ENCODE measurements around the gene LEPR.
A peak's percentile ranks its signal among the peaks of the same experiment; 100 is the strongest.
"Not testable (repeated sequence)": the region's sequence is repeated elsewhere in the genome, so short reads cannot be mapped to it uniquely, and the experiment has no call there.

LEPR gene

DNA sequence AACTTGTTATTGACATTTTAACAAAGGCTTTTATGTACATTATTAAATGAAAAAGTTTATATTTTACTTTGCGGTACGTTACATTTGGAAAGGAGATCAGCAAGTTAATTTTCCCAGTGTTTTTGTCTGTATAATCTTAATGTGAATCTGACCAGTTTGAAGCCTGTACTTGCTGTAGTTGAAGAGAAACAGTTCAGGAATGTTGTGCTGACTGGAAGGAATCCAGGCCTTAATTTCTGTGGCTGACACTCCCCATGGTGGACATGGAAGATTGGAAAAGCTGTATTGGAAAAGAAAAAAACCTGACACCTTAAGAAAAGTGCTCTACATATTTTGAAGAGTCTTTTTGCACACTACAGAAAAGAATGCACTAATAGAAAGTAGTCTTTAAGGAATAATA is 15.5 kb downstream of the LEPR start:
- DNase-seq, result peak; percentile 70

GRCh38 chr1:65437616-65438015 is 17.1 kb downstream of the LEPR start:
- DNase-seq, result no peak

DNA sequence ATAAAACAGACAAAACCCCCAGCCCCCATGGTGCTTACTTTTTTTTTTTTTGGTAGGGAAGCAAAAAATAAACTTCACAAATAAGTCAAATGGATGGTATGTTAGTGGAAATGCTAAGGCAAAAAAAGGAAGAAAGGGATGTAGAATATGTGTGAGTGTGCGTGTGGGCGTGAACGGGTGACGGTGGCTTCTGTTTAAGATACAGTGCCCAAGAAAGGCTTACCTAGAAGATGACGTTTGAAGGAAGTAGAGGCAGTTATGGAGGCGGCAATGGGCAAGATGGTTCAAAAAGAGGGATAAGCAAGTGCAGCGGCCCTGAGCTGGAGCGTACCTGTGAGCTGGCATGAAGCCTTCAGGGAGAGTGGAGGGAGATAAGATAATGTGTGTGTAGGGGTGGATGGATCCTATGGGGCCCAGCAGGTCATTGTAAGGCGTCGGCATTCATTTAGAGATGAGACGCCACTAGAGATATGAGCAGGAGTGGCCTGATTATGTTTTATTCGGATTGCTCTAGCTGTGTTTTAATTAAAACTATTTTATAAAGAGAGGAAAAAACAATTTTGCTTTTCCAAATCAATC is 19.9 kb downstream of the LEPR start:
- DNase-seq, result no peak

DNA sequence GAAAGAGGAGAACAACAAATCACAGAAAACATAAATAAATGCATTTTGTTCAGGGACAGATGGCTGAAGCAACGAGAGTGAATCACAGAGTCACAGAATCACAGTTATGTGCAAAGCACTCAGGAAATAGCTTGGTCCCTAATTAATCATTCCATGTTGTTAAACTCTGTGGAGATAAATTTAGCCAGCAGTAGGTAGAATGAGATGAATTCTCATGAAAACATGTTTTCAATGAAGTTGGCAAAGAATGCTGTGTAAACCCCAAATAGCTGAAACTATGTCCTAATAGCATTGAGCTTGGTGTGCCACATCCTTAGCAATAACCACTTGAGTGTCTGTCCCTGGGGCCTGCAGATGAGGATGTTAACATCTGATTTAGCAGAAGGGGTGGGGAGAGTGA is 20.4 kb downstream of the LEPR start:
- peak; percentile 37 for DNase-seq

GRCh38 chr1:65441464-65441863 is 21.0 kb downstream of the LEPR start:
- DNase-seq, result no peak

DNA sequence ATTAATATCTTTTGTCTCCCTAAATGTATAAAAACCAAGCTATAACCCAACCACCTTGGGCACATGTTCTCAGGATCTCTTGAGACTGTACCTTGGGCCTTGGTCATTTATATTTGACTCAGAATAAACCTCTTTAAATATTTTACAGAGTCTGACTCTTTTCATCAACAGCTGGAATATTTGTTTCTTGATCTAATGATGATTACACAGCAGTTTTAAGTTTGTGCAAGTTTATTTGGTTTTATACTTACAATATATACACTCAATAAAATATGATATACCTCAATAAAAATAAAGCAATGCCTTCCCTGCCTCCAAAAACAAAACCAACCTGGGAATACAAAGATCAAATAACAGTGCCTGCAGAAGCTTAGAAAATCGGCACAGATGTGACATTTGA is 22.0 kb downstream of the LEPR start:
- no peak for DNase-seq

DNA sequence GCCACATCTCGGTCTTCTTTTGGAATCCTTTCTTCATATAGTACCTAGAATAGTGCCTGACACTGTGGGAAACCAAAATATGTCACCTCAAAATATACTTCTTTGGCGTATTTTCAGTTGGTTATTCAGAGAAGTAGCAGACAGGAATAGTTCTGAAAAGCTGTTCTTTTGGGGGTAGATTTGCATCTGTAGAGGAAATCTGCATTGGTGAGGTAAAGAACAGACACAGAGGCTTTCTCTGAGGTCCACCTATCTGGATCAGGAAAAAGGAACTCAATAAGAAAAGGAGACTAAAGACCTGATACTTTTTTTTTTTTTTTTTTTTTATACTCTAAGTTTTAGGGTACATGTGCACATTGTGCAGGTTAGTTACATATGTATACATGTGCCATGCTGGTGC is 23.2 kb downstream of the LEPR start:
- DNase-seq, result no peak

- no peak for DNase-seq
These were observed 23.7 kb downstream of the LEPR start for GRCh38 chr1:65444128-65444640.

GRCh38 chr1:65445837-65446236 is 25.4 kb downstream of the LEPR start:
- no peak for DNase-seq

DNA sequence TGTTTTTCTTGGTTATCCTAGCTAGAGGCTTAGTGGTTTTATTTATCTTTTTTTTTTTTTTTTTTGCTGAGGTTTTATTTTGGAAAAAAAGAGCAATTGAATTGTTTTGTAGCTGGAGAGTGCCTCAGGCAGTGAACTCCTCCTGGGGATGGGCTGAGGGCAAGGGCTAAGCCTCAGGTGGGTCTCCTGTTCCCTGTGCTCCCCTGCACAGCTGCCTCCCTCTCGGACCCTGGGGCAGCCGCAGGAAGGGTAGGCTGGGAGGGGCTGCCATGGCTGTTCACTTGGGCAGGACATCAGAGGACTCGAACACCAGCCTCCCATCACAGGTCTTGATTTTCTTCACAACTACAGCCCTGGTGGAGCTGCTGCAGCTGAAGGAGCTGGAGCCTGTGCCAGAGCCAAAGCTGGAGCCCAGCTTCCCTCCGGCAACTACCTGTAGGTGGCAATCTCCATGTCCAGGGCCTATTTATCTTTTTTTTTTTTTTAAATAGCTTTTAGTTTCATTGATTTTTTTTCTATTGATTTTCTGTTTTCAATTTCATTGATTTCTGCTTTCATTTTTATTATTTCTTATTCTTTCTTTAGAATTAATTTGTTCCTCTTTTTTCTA is 28.9 kb downstream of the LEPR start:
- DNase-seq, result no peak

GRCh38 chr1:65455678-65456077 is 35.2 kb downstream of the LEPR start:
- DNase-seq, result not testable (repeated sequence)

- no peak for DNase-seq
These were observed 36.0 kb downstream of the LEPR start for GRCh38 chr1:65456481-65456880.

DNA sequence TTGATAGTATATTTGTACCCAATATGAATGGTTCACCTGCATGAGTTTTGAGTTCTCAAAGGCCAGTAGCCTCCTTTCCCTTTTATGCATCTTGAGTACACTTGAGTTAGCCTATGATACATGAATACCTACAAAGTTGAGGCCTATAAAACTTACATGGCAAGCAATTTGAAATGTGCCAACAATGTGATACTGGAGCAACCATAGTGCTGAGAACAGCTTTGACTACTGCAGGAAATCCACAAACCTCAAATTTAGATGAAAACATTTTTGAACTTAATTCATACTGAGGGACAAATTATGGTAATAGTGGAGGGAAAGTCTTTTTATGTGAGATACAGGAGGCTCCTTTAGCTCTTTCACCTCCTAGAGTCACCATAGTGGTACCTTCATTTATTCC is 37.4 kb downstream of the LEPR start:
- no peak for DNase-seq

- DNase-seq, result no peak
These were observed 38.4 kb downstream of the LEPR start for GRCh38 chr1:65458730-65459396.

DNA sequence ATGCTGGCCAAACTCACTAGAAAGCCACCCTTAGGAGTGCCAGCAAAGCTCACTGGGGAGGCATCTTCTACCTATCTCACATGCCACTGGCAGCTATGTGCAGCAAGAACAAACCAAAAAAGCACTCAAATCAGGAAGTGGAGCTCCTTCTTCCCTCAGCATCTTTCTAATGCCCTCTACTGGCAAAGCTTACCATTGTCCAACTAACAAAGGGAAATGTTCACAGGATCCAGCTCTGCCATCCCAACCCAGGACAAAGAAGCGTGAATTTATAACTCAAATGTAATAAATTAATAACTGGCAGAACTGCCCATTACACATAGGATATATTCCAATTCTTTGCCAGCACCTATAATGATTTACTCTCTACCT is 38.9 kb downstream of the LEPR start:
- DNase-seq, result peak; percentile 43

GRCh38 chr1:65465837-65466236 is 45.4 kb downstream of the LEPR start:
- not testable (repeated sequence) for DNase-seq

GRCh38 chr1:65467536-65467935 is 47.1 kb downstream of the LEPR start:
- DNase-seq, result peak; percentile 52

DNA sequence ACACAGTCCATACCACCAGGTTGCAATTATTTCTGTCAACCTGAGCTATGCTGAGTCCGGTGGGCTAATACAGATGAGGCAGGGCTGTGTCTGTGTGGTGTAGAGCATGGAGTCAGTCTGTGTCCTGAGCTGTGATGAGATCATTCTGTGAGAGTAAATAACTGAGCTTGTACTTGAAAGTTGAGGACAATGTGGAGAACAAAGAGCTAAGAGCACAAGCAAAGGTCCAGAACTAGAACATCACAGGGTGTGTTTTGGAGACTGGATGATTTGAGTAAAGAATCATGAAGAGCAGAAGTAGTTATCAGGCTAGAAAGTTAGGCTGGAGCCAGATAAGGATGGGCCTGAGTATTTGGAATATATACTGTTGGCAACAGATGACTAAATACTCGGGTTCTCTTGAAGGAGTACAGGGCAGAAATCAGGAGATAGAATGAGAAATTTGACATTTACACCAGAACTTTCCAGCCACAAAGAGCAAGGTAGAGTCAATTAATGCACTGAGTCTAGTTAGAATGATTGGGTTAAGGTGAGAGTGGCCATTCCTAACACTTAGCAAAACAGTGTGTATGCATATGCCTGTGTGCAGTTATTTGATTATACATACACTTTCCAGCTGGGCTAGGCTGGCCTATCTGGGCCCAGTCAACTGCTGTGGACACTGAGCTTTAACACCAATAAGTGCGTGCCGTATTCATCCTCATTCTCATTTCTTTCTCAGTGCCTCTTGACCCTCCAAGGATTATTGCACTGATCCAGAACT is 48.8 kb downstream of the LEPR start:
- DNase-seq, result no peak

DNA sequence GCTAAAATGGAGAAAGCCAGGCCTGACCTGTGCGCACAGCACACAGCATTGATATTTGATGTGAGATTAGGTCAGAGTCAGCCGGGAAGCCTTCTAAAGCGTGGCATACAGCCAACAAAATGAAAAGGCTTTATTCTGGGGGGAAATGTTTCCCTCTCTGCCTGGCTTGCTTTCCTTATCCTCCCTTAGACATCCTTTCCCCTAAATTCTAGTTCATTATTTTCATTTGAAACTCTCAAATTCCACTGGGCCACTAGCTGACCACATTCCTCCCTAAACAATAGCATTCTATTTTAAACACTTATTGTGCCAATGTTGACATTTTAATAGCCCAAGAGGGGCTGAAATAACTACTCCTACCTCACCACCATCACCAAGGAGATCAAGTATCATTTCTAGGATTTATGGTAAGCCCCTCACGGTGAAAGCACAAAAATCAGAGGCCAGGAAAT is 49.4 kb downstream of the LEPR start:
- peak; percentile 42 for DNase-seq
